NCI-H2196 treated with DMSO at 0.1 percent for 48 hours (cell line): ENCODE data around the gene SIRPB2.
"Not testable (repeated sequence)": the region's sequence is repeated elsewhere in the genome, so short reads cannot be mapped to it uniquely, and the experiment has no call there.

Experiments
- DNase-seq: peaks from one replicate; lab custom pipeline; 2025; ENCODE audit not compliant: unreplicated experiment; lab: John Stamatoyannopoulos, UW

The SIRPB2 gene

DNA sequence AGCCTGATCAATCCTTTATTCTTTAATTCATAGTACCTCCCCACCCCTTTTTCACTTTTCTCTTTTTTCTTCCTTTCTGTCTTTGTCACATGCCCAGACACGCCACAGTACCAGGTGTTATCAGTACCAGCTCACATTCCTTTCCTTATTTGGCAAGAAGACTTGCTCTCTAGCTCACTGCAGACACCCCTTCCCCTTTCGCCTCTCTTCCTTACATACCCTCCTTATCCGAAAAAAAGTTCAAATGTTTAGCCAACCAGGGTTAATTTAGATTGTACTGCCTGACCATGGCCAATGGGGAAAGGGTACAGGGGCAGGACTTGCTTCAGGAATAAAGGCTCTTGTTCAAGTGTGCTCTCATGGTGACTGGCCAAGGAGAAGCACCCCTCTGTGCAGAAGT, 9.3 kb upstream of the SIRPB2 start:
- no peak for DNase-seq

- no peak for DNase-seq
These were observed 8.6 kb upstream of the SIRPB2 start for GRCh38 chr20:1499528-1500420.

GRCh38 chr20:1497371-1497770, 6.2 kb upstream of the SIRPB2 start:
- DNase-seq, result not testable (repeated sequence)

GRCh38 chr20:1496930-1497329, 5.7 kb upstream of the SIRPB2 start:
- DNase-seq, result no peak

GRCh38 chr20:1494436-1494835, 3.2 kb upstream of the SIRPB2 start:
- DNase-seq, result no peak

GRCh38 chr20:1493536-1493935, 2.3 kb upstream of the SIRPB2 start:
- no peak for DNase-seq

DNA sequence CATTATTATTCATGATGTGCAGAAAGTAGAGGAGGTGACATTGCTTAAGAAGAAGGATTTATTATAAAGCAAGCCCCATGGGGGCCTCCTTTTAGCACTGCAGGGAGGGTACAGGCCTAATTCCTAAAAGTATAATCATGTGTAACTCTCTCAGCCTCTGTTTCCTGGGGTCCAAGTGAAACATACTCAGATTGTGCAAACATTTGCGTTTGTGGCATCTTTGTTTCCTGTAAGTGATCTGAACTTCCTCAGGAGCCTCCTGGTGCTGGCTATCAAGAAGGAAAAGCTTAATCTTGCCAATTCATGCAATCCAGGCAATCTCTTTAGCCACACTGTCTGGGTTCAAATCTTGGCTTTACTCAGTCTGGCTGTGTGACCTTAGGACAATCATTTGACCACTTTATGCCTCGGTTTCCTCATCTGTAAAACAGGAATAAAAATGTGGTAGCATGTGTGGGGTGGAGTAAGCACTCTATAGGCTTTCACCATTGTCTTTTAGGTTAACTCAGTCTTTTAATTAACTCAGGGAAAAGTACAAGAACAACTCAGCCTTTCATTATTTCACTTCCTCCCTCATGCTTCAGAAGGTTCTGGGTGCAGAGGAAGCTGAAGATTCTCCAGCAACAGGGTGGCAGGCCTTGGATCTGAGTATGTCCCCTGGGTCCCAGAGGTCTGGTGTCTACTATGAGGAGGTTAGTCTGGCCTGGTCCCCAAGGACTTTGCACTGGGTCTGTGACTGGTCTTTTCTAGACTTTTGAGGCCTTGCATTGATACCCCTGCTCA, 831 bp upstream of the SIRPB2 start:
- no peak for DNase-seq

GRCh38 chr20:1490643-1491195, 501 bp downstream of the SIRPB2 start:
- no peak for DNase-seq

DNA sequence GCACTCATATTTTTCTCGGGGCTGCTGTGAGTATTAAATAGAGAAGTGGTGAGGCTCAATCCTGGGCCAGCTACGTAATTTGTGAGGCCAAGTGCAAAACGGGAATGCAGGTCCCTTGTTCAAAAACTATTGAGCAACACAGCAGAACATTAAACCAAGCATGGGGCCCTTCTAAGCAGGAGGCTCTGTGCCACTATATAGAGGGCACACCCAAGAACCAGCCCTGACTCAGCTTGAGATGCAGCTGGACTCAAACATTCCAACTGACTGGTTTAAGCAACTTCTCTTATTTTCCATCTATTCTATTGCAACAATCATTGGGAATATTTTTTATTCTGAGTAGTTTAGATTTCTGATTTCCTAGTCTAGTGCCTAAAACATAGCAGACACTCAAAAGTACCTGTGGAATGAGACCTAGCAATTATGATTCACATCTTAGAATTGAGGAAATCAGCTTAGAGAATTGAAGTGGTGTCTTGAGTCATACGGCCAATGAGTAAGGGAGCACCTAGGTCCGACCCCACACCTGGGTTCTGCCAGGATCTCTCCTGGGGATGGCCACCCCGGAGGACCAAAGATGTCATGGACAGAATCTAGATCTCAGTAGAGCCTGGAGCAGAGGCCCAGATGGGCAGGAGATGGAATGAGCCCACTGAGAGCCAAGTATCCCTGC, 1.3 kb downstream of the SIRPB2 start:
- DNase-seq, result no peak

DNA sequence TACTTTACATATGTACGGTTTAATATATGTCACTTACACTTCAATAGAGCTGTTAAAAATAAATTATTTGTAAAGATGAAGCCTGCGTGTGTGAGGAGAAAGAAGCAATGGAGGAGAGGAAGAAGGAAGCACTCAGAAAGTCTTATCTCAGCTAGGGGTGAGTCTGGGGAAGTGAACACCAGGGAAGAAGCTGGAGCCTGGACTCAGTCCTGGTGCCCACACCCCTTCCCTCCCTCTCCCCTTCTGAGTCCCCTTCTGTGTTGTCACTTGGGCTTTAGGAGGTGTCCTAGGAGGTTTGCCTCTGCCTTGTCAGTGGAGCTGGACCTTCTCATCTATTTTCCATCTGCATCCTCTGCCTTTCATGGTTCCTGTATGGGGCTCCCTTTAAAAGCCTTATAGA, 1.9 kb downstream of the SIRPB2 start:
- DNase-seq, result no peak

GRCh38 chr20:1486566-1486965, 4.7 kb downstream of the SIRPB2 start:
- no peak for DNase-seq

DNA sequence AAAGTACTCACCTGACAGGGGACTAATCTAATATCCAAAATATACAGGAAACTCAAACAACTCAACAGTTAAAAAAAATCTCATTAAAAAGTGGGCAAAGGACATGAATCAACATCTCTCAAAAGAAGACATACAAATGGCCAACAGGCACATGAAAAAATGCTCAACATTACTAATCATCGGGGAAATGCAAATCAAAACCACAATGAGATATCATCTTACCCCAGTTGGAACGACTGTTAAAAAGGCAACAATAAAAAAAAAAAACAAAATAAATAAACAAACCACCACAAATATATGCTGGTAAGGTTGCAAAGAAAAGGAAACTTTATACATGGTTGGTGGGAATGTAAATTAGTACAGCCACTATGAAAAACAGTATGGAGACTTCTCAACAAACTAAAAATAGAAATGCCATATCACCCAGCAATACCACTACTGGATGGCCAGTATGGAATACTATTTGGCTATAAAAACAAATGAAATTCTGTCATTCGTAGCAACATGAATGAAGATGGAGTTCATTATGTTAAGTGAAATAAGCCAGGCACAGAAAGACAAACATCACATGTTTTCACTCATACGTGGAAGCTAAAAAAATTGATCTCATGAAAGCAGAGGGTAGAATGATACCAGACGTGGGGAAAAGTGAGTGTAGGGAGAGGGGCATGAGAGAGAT, 6.6 kb downstream of the SIRPB2 start:
- no peak for DNase-seq

GRCh38 chr20:1479831-1480595, 11.2 kb downstream of the SIRPB2 start:
- DNase-seq, result no peak

GRCh38 chr20:1478566-1478965, 12.7 kb downstream of the SIRPB2 start:
- DNase-seq, result no peak

- no peak for DNase-seq
These were observed 13.2 kb downstream of the SIRPB2 start for GRCh38 chr20:1477896-1478490.

DNA sequence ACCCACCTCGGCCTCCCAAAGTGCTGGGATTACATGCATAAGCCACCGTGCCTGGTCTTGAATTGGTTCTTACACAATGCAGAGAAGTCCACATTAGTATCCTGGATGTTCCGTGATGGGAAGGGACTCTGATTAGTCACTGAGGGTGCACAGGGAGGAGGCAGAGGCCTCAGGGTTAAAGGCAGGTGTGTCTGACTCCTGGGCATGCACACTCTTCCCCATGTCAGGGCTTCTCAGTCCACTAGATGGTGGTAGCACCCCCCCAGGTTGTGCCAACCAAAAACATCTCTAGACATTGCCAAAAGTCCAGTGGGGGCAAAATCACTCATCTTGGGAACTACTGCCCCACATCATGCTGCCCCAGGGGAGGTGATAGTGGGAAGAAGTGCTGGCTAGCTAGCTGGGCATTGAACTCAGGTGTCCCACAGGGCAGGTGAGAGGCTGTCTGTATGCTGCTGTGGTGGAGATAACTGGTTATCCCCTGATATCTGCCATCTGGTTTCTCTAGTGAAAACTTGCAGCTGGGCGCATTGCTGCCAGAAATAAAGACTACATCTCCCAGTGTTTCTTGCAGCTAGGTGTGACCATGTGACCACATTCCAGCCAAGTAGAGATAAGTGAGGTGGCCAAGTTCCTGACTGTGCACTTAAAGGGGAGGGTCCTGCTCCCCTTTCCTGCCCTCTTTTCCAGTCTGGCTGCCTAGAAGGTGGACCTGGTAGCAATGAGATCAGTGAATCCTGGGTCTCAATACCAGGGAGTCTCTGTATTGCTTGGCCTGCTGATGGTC, 16.2 kb downstream of the SIRPB2 start:
- no peak for DNase-seq

GRCh38 chr20:1474325-1474724, 16.9 kb downstream of the SIRPB2 start:
- DNase-seq, result no peak

DNA sequence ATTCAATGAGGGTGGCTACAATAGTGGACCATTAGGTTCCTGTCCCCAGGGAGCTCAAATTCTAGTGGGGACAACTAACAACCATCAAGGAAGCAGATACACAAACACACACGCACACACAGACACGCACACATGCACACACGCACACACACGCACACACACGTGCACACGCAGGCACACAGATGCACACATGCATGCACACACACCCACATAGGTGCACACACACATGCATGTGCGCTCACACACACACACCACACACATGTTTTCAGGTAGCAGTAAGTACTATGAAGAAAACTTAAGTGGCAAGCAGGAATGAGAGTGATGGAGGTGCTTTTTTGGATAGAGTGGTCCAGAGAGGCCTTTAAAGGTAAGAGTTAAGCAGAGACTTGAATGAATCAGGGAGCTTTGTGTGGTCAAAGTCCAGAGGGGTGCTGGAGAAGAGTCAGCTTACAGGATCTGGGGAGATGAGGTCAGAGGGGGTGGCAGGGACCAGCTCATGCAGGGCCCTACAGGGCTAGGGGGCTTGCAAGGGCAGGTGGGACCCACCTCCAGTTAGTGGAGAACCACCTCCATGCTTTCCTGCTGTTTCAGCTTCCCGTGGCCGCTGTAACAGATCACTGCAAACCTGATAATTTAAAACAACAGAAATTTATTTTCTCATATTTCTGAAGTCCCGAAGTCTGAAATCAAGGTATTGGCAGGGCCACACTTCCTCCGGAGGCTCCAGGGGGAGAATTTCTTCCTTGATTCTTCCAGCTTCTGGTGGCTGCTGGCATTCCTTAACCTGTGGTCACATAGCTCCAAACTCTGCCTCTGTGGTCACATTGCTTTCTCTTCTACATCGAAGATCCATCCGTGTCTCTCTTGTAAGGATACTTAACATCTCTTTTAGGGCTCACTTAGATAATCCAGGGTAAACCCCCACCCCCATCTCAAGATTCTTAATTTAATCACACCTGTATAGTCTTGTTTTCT, 17.7 kb downstream of the SIRPB2 start:
- DNase-seq, result no peak
